ENCODE data around the gene LRRC4C. TPM values are rescaled to one million over a fixed set of nuclear protein-coding genes. Genes with fewer than 3 reads are reported as not detected.

The LRRC4C gene
- polyA plus RNA-seq, 1 of the 3 experiments (the other 2 are of a cell fraction) = 0.16 TPM

DNA sequence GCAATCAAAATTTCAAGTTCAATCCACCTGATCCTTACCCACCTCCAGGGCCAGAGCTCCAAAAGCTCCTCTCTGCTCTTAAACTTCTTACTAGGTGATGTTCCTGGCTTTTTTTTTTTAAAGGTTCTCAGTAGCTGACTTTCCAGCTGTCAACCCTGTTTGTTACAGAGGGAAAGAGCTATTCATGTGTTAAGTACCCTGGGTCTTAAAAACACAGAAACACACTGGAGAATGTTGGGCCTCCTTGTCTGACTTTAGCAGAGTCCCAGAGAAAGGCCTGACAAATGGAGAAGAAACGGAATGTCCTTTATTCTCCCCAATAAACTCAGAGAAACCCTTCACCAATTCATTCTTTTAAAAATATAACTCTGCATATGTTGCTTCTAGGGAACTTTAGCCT lies 3.2 kb downstream of the LRRC4C start (continued):
- TF ChIP-seq, protein P1, sequence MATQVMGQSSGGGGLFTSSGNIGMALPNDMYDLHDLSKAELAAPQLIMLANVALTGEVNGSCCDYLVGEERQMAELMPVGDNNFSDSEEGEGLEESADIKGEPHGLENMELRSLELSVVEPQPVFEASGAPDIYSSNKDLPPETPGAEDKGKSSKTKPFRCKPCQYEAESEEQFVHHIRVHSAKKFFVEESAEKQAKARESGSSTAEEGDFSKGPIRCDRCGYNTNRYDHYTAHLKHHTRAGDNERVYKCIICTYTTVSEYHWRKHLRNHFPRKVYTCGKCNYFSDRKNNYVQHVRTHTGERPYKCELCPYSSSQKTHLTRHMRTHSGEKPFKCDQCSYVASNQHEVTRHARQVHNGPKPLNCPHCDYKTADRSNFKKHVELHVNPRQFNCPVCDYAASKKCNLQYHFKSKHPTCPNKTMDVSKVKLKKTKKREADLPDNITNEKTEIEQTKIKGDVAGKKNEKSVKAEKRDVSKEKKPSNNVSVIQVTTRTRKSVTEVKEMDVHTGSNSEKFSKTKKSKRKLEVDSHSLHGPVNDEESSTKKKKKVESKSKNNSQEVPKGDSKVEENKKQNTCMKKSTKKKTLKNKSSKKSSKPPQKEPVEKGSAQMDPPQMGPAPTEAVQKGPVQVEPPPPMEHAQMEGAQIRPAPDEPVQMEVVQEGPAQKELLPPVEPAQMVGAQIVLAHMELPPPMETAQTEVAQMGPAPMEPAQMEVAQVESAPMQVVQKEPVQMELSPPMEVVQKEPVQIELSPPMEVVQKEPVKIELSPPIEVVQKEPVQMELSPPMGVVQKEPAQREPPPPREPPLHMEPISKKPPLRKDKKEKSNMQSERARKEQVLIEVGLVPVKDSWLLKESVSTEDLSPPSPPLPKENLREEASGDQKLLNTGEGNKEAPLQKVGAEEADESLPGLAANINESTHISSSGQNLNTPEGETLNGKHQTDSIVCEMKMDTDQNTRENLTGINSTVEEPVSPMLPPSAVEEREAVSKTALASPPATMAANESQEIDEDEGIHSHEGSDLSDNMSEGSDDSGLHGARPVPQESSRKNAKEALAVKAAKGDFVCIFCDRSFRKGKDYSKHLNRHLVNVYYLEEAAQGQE (IDR thresholded peaks at IDR 0.05; ENCODE audit: low read depth, low read length) = no peak
- no peak for TF ChIP-seq CHD2 (IDR thresholded peaks at IDR 0.05; ENCODE audit: low read length, partially characterized antibody)
- no peak for TF ChIP-seq GABPA (IDR thresholded peaks at IDR 0.05; ENCODE audit: low read depth)
- TF ChIP-seq, protein P2, sequence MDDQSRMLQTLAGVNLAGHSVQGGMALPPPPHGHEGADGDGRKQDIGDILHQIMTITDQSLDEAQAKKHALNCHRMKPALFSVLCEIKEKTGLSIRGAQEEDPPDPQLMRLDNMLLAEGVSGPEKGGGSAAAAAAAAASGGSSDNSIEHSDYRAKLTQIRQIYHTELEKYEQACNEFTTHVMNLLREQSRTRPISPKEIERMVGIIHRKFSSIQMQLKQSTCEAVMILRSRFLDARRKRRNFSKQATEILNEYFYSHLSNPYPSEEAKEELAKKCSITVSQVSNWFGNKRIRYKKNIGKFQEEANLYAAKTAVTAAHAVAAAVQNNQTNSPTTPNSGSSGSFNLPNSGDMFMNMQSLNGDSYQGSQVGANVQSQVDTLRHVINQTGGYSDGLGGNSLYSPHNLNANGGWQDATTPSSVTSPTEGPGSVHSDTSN (IDR thresholded peaks at IDR 0.05) = no peak
- TF ChIP-seq ELF1 (IDR thresholded peaks at IDR 0.05) = no peak

DNA sequence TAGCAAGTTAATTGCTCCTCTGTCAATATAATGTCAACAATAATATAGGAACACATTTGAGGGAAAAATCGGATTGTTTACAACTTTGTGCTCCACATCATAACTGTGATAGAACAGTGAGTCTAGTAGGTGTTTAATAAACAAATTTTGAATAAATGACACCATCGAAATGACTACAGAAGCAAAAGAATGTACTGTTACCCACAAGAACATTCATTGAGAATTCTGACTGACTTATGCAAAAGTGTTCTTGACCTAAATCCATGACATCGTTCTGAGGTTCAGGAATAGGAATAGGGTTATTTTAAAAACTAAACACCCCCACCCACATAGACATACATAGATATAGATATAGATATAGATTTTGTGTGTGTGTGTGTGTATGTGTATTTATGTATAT lies 8.4 kb downstream of the LRRC4C start:
- H3K36me3 ChIP-seq (replicated peaks in 1 of 2; ENCODE audit: control insufficient read depth in 1 of 2, insufficient read depth in 2 of 2, low read length in 1 of 2) = no peaks in the 10 kb centered on the region
- 11% methylated on average over 3 of the region's 3 CpGs for WGBS (ENCODE audit: low lambda C conversion rate)
- ChIA-PET CTCF (no interaction called here), POLR2A (no interaction called here)
- H3K4me2 ChIP-seq = no peak overlapping the region
- no peaks in the 10 kb centered on the region for H3K9me2 ChIP-seq
- H3K27me3 ChIP-seq (ENCODE audit: insufficient read depth) = no peaks in the 10 kb centered on the region
- no peak for DNase-seq
- H3K9me3 ChIP-seq = no peaks in the 10 kb centered on the region
- TF ChIP-seq POLR2AphosphoS5 (IDR thresholded peaks at IDR 0.05; ENCODE audit: low read depth, low read length) (no peak), MXI1 (IDR thresholded peaks at IDR 0.05; ENCODE audit: low read depth, low read length) (no peak), SMC3 (IDR thresholded peaks at IDR 0.05; ENCODE audit: low read depth, low read length) (no peak), GATA2 (CRISPR knock-in tag; IDR thresholded peaks at IDR 0.05) (no peak), CHD2 (IDR thresholded peaks at IDR 0.05; ENCODE audit: low read length, partially characterized antibody) (no peak), NRF1 (IDR thresholded peaks at IDR 0.05; ENCODE audit: low read depth, low read length) (no peak), TAF1 (IDR thresholded peaks at IDR 0.05; ENCODE audit: borderline replicate concordance, low read depth, low read length) (no peak), RFX5 (IDR thresholded peaks at IDR 0.05; ENCODE audit: low read length) (no peak), GABPA (IDR thresholded peaks at IDR 0.05; ENCODE audit: low read depth) (no peak), FOSL2 (IDR thresholded peaks at IDR 0.05; ENCODE audit: borderline replicate concordance, low read depth) (no peak), JUND (IDR thresholded peaks at IDR 0.05) (no peak), RCOR1 (IDR thresholded peaks at IDR 0.05; ENCODE audit: low read length) (no peak), TCF12 (IDR thresholded peaks at IDR 0.05) (no peak)
- TF ChIP-seq, protein P3, sequence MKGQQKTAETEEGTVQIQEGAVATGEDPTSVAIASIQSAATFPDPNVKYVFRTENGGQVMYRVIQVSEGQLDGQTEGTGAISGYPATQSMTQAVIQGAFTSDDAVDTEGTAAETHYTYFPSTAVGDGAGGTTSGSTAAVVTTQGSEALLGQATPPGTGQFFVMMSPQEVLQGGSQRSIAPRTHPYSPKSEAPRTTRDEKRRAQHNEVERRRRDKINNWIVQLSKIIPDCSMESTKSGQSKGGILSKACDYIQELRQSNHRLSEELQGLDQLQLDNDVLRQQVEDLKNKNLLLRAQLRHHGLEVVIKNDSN (IDR thresholded peaks at IDR 0.05; ENCODE audit: borderline replicate concordance, low read depth) = no peak
- TF ChIP-seq, protein P4, sequence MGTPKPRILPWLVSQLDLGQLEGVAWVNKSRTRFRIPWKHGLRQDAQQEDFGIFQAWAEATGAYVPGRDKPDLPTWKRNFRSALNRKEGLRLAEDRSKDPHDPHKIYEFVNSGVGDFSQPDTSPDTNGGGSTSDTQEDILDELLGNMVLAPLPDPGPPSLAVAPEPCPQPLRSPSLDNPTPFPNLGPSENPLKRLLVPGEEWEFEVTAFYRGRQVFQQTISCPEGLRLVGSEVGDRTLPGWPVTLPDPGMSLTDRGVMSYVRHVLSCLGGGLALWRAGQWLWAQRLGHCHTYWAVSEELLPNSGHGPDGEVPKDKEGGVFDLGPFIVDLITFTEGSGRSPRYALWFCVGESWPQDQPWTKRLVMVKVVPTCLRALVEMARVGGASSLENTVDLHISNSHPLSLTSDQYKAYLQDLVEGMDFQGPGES (IDR thresholded peaks at IDR 0.05; ENCODE audit: low read depth, low read length) = no peak
- TF ChIP-seq, protein P5, sequence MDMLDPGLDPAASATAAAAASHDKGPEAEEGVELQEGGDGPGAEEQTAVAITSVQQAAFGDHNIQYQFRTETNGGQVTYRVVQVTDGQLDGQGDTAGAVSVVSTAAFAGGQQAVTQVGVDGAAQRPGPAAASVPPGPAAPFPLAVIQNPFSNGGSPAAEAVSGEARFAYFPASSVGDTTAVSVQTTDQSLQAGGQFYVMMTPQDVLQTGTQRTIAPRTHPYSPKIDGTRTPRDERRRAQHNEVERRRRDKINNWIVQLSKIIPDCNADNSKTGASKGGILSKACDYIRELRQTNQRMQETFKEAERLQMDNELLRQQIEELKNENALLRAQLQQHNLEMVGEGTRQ (IDR thresholded peaks at IDR 0.05; ENCODE audit: borderline replicate concordance, low read depth, low read length) = no peak
- TF ChIP-seq, protein P6, sequence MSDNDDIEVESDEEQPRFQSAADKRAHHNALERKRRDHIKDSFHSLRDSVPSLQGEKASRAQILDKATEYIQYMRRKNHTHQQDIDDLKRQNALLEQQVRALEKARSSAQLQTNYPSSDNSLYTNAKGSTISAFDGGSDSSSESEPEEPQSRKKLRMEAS (IDR thresholded peaks at IDR 0.05; ENCODE audit: low read depth) = no peak
- H3K79me2 ChIP-seq (ENCODE audit: insufficient read depth) = no peaks in the 10 kb centered on the region
- no peaks in the 10 kb centered on the region for H3F3A ChIP-seq (replicated peaks; ENCODE audit: insufficient read depth)
- no peak overlapping the region for H2AFZ ChIP-seq (ENCODE audit: low read depth)
- H3K27ac ChIP-seq (ENCODE audit: low read depth in 2 of 2, low read length in 1 of 2) = no peak overlapping the region
- no peak overlapping the region for H3K4me3 ChIP-seq (ENCODE audit: low read depth in 2 of 2, low read length in 1 of 2)
- H3K4me1 ChIP-seq (ENCODE audit: control insufficient read depth in 1 of 2, insufficient read depth in 2 of 2, low read depth in 1 of 2, low read length in 1 of 2) = no peaks in the 10 kb centered on the region
- no peak overlapping the region for H3K9ac ChIP-seq
- no peaks in the 10 kb centered on the region for H4K20me1 ChIP-seq (ENCODE audit: insufficient read depth)

Data from SK-N-SH (cell line).